Stimulated activated CD4-positive, alpha-beta T cell treated with anti-CD3 and anti-CD28 coated beads, TNF-alpha, amount 100 ng/mL, for 24 hours (primary cell): ENCODE results near the gene KAT2B.
"Not testable (repeated sequence)": the region's sequence is repeated elsewhere in the genome, so short reads cannot be mapped to it uniquely, and the experiment has no call there.

ENCODE experiments used
- DNase-seq, 3 experiments: peaks; one replicate each; pipeline ENCODE4 v3.0.0-alpha.2; 2020; ENCODE audit warnings: low read depth in 3 of 3

Gene KAT2B

GRCh38 chr3:20039765-20040547 is at the start of gene KAT2B:
TSS of gene KAT2B (plus strand) at chr3:20040446. CDS start at chr3:20040478, 32 bp downstream.
- DNase-seq, result peak; percentile 64 to 81 (median 70)

- no peak for DNase-seq
These were observed 45.5 kb upstream of the KAT2B start for GRCh38 chr3:19994796-19995195.

GRCh38 chr3:19997502-19997901 is 42.7 kb upstream of the KAT2B start:
- DNase-seq, result no peak

GRCh38 chr3:20001932-20002331 is 38.3 kb upstream of the KAT2B start:
- no peak for DNase-seq

- DNase-seq, result no peak
These were observed 32.3 kb upstream of the KAT2B start for GRCh38 chr3:20007960-20008359.

- no peak for DNase-seq
These were observed 31.6 kb upstream of the KAT2B start for GRCh38 chr3:20008646-20009045.

GRCh38 chr3:20012164-20012563 is 28.1 kb upstream of the KAT2B start, which contains the start of gene PP2D1:
TSS of gene PP2D1 (minus strand) at chr3:20012264. CDS start at chr3:20012072, 192 bp downstream.
- DNase-seq, result no peak

GRCh38 chr3:20013396-20013795 is 26.9 kb upstream of the KAT2B start:
- no peak for DNase-seq

- DNase-seq, result no peak
These were observed 24.7 kb upstream of the KAT2B start for GRCh38 chr3:20015525-20015924.

GRCh38 chr3:20016076-20016475 is 24.2 kb upstream of the KAT2B start:
- not testable (repeated sequence) for DNase-seq

GRCh38 chr3:20022954-20023622 is 17.2 kb upstream of the KAT2B start:
- DNase-seq, result no peak

- no peak for DNase-seq
These were observed 16.4 kb upstream of the KAT2B start for GRCh38 chr3:20023623-20024405.

GRCh38 chr3:20027136-20027535 is 13.1 kb upstream of the KAT2B start:
- no peak for DNase-seq

GRCh38 chr3:20028905-20029331 is 11.3 kb upstream of the KAT2B start:
- DNase-seq, result no peak

- not testable (repeated sequence) for DNase-seq
These were observed 8.3 kb upstream of the KAT2B start for GRCh38 chr3:20031939-20032338.

- no peak for DNase-seq
These were observed 5.2 kb upstream of the KAT2B start for GRCh38 chr3:20035019-20035418.

GRCh38 chr3:20037255-20037996 is 2.8 kb upstream of the KAT2B start:
- no peak for DNase-seq

GRCh38 chr3:20038699-20039465 is 1.4 kb upstream of the KAT2B start:
- DNase-seq, result no peak

GRCh38 chr3:20039466-20039764 is 831 bp upstream of the KAT2B start:
- no peak for DNase-seq

- DNase-seq, result peak; percentile 34 to 72 (median 41)
These were observed 426 bp downstream of the KAT2B start for GRCh38 chr3:20040548-20041196.
